ENCODE data around the gene HPS3.
A peak's percentile ranks its signal among the peaks of the same experiment; 100 is the strongest.
"Not testable (repeated sequence)": the region's sequence is repeated elsewhere in the genome, so short reads cannot be mapped to it uniquely, and the experiment has no call there.

HPS3 gene

GRCh38 chr3:149129326-149130205, at the start of gene HPS3:
HPS3 (plus strand) TSS chr3:149129638; CDS start chr3:149129724, 86 bp downstream.
- DNase-seq: peak; percentile 90

GRCh38 chr3:149080011-149080698, 49.3 kb upstream of the HPS3 start:
- DNase-seq: no peak

- DNase-seq: no peak
These were observed 48.7 kb upstream of the HPS3 start for GRCh38 chr3:149080699-149081091.

GRCh38 chr3:149081772-149082171, 47.7 kb upstream of the HPS3 start:
- DNase-seq: no peak

- no peak for DNase-seq
These were observed 43.6 kb upstream of the HPS3 start for GRCh38 chr3:149085828-149086231.

- peak; percentile 98 for DNase-seq
These were observed 43.0 kb upstream of the HPS3 start, which contains the start of gene HLTF for GRCh38 chr3:149086232-149086988. HLTF (minus strand) TSS chr3:149086533; CDS start chr3:149086336, 197 bp downstream.

- DNase-seq: no peak
These were observed 42.2 kb upstream of the HPS3 start for GRCh38 chr3:149087208-149087607.

GRCh38 chr3:149089395-149089794, 40.0 kb upstream of the HPS3 start:
- no peak for DNase-seq

GRCh38 chr3:149090461-149090860, 39.0 kb upstream of the HPS3 start:
- no peak for DNase-seq

GRCh38 chr3:149090907-149091306, 38.5 kb upstream of the HPS3 start:
- DNase-seq: no peak

GRCh38 chr3:149091983-149092382, 37.5 kb upstream of the HPS3 start:
- no peak for DNase-seq

- DNase-seq: no peak
These were observed 34.0 kb upstream of the HPS3 start for GRCh38 chr3:149095487-149095886.

- DNase-seq: not testable (repeated sequence)
These were observed 31.5 kb upstream of the HPS3 start for GRCh38 chr3:149097987-149098386.

- DNase-seq: no peak
These were observed 28.3 kb upstream of the HPS3 start for GRCh38 chr3:149101154-149101553.

- no peak for DNase-seq
These were observed 27.8 kb upstream of the HPS3 start for GRCh38 chr3:149101641-149102040.

- DNase-seq: no peak
These were observed 25.0 kb upstream of the HPS3 start for GRCh38 chr3:149104484-149104883.

GRCh38 chr3:149114458-149114857, 15.0 kb upstream of the HPS3 start:
- no peak for DNase-seq

GRCh38 chr3:149115114-149115513, 14.3 kb upstream of the HPS3 start:
- no peak for DNase-seq

GRCh38 chr3:149118724-149119123, 10.7 kb upstream of the HPS3 start:
- DNase-seq: no peak

GRCh38 chr3:149119466-149119865, 10.0 kb upstream of the HPS3 start:
- DNase-seq: no peak

GRCh38 chr3:149120051-149120972, 9.1 kb upstream of the HPS3 start:
- peak; percentile 45 for DNase-seq

Measured in SHP77 treated with DMSO at 0.1 percent for 48 hours (cell line).